Left lung (tissue), 10 donors: Measurements from ENCODE around the gene AFF1. TPM values are rescaled to one million over a fixed set of nuclear protein-coding genes. Genes with fewer than 3 reads are reported as not detected.

Experiments
- ATAC-seq: fragments of 200-7000 bp; cut with Tn5 transposase; one replicate; pipeline ENCODE4 v1.9.1; 2020; ENCODE audit warnings: moderate library complexity
- DNase-seq, 4 donors: peaks; one replicate each; pipeline ENCODE4 v3.0.0-alpha.2; 2013 to 2020
- H3K27ac ChIP-seq, 2 donors: fragments of 200-600 bp; sonication (generic) in 1 of 2; one replicate each; pipeline versions ENCODE4 v1.5.0 to v1.8.0; 2020 to 2021
- H3K27me3 ChIP-seq, 2 donors: fragments of 200-600 bp; sonication (generic) in 1 of 2; one replicate each; pipeline versions ENCODE4 v1.5.0 to v1.8.0; 2020 to 2021
- H3K36me3 ChIP-seq, 2 donors: fragments of 200-600 bp; sonication (generic) in 1 of 2; one replicate each; pipeline versions ENCODE4 v1.5.0 to v1.8.0; 2020 to 2021
- H3K4me1 ChIP-seq, 2 donors: fragments of 200-600 bp; one replicate each; pipeline ENCODE4 v1.8.0; 2021
- H3K4me3 ChIP-seq, 2 donors: fragments of 200-600 bp; sonication (generic) in 1 of 2; one replicate each; pipeline versions ENCODE4 v1.5.0 to v1.8.0; 2020 to 2021; ENCODE audit warnings: mild to moderate bottlenecking in 1 of 2
- H3K9me3 ChIP-seq, 2 donors: fragments of 200-600 bp; sonication (generic) in 1 of 2; one replicate each; pipeline versions ENCODE4 v1.5.0 to v1.8.0; 2020 to 2021
- CTCF ChIP-seq, 2 donors: fragments of 200-600 bp; sonication (generic) in 1 of 2; IDR thresholded peaks; one replicate each; pipeline versions ENCODE4 v1.5.0 to v1.8.0; 2021; ENCODE audit warnings: antibody characterized with exemption in 2 of 2
- intact Hi-C, 2 donors: fragments of 100-400 bp; cut with DNase I; formaldehyde crosslinking; loops; one replicate each; pipeline versions ENCODE4 v1.11.2 to v1.14.2; 2022
- polyA plus RNA-seq, 6 donors: library from polyadenylated mRNA; unstranded; fragments of 120-200 nt; gene quantifications; one replicate each; pipeline ENCODE4 v1.2.1, GENCODE V29; 2013; ENCODE audit not compliant: insufficient read length in 6 of 6
- total RNA-seq, 2 donors: library from RNA; stranded (reverse); fragmentation: NEBNext Ultra II Directional; extraction: Animal tissue kit (Norgen Biotek cat#: 25700); gene quantifications; one replicate each; pipeline ENCODE4 v1.2.1, GENCODE V29; 2021
- donor health status: DM: no; HTN: yes; CAD: no.
- donor health status: DM: no; HTN: no; CAD: no.

The AFF1 gene
- total and polyA plus RNA-seq, 8 donors: 40.8 to 86.0 (median 48.1) TPM

- DNase-seq (no peak), ATAC-seq (no peak)
- Histone ChIP-seq H3K27ac (peak overlapping the region; percentile 67 to 82), H3K4me3 (no peak overlapping the region), H3K4me1 (peaks cover 14 to 30% of the 10 kb centered on the region in 2 donors), H3K9me3 (no peaks in the 10 kb centered on the region), H3K27me3 (no peaks in the 10 kb centered on the region), H3K36me3 (peaks cover 0 to 24% of the 10 kb centered on the region in 2 donors)
- intact Hi-C loops: no loop called here
- no peak for TF ChIP-seq CTCF (IDR thresholded peaks at IDR 0.05)
Measured at GRCh38 chr4:87103691-87104187, 168.9 kb downstream of the AFF1 start.

GRCh38 chr4:87105101-87105845 is 170.5 kb downstream of the AFF1 start:
- intact Hi-C loops: no loop called here
- TF ChIP-seq CTCF (IDR thresholded peaks at IDR 0.05): no peak
- Histone ChIP-seq H3K36me3 (peaks cover 0 to 33% of the 10 kb centered on the region in 2 donors), H3K27me3 (no peaks in the 10 kb centered on the region), H3K27ac (no peak overlapping the region), H3K9me3 (no peaks in the 10 kb centered on the region), H3K4me1 (peaks cover 14 to 25% of the 10 kb centered on the region in 2 donors), H3K4me3 (no peak overlapping the region)
- DNase-seq (no peak), ATAC-seq (no peak)

- ATAC-seq: peak; percentile 83
- peaks cover 0 to 42% of the 10 kb centered on the region in 2 donors for H3K36me3 ChIP-seq
Measured at GRCh38 chr4:87108142-87108546, 173.3 kb downstream of the AFF1 start.

GRCh38 chr4:87109121-87109520 is 174.3 kb downstream of the AFF1 start:
- Histone ChIP-seq H3K27ac (peak overlapping the region; percentile 61 to 76), H3K36me3 (peaks cover 0 to 48% of the 10 kb centered on the region in 2 donors), H3K9me3 (no peaks in the 10 kb centered on the region), H3K4me1 (peaks cover under 1 to 11% of the 10 kb centered on the region in 2 donors), H3K4me3 (no peak overlapping the region), H3K27me3 (no peaks in the 10 kb centered on the region)
- intact Hi-C loops: no loop called here
- no peak for ATAC-seq
- TF ChIP-seq CTCF (IDR thresholded peaks at IDR 0.05): no peak
- no peak for DNase-seq

More at GRCh38 chr4:87108142-87108546, 173.3 kb downstream of the AFF1 start:
- no peaks in the 10 kb centered on the region for H3K27me3 ChIP-seq
- no peak overlapping the region for H3K4me3 ChIP-seq
- peak in 1 of 4 donors; percentile 44 for DNase-seq
- TF ChIP-seq CTCF (IDR thresholded peaks at IDR 0.05): no peak
- peak overlapping the region; percentile 61 to 76 for H3K27ac ChIP-seq
- intact Hi-C loops: no loop called here
- H3K9me3 ChIP-seq: no peaks in the 10 kb centered on the region
- H3K4me1 ChIP-seq: peaks cover 8 to 20% of the 10 kb centered on the region in 2 donors

GRCh38 chr4:87109945-87110344 is 175.1 kb downstream of the AFF1 start:
- H3K27ac ChIP-seq: peak overlapping the region; percentile 61 to 76

More at GRCh38 chr4:87109945-87110344, 175.1 kb downstream of the AFF1 start:
- no peaks in the 10 kb centered on the region for H3K27me3 ChIP-seq
- no peak for DNase-seq
- no peak for TF ChIP-seq CTCF (IDR thresholded peaks at IDR 0.05)
- no peak for ATAC-seq
- peaks cover 0 to 56% of the 10 kb centered on the region in 2 donors for H3K36me3 ChIP-seq
- H3K4me3 ChIP-seq: no peak overlapping the region
- H3K4me1 ChIP-seq: peaks cover 0 to 11% of the 10 kb centered on the region in 2 donors
- H3K9me3 ChIP-seq: no peaks in the 10 kb centered on the region
- intact Hi-C loops: no loop called here
